HUES48 (cell line): ENCODE results near the gene ITPKA.

Source experiments
- H3K27ac ChIP-seq: one replicate; pipeline ENCODE4 v1.7.0; 2013; ENCODE audit warnings: low read depth, low read length, inconsistent platforms
- H3K27me3 ChIP-seq: 2 replicates; pipeline ENCODE4 v1.6.1; 2013; ENCODE audit warnings: mild to moderate bottlenecking, low read length; ENCODE audit not compliant: control insufficient read depth, insufficient read depth
- H3K36me3 ChIP-seq: 2 replicates; pipeline ENCODE4 v1.6.1; 2013; ENCODE audit warnings: low read length; ENCODE audit not compliant: control insufficient read depth, insufficient read depth
- H3K4me1 ChIP-seq: 2 replicates; pipeline ENCODE4 v1.6.1; 2013; ENCODE audit warnings: mild to moderate bottlenecking, low read length; ENCODE audit not compliant: control insufficient read depth, insufficient read depth
- H3K4me3 ChIP-seq: 2 replicates; pipeline ENCODE4 v1.5.1; 2013; ENCODE audit warnings: mild to moderate bottlenecking, low read depth, low read length
- H3K9ac ChIP-seq: 2 replicates; pipeline ENCODE4 v1.6.1; 2013; ENCODE audit warnings: mild to moderate bottlenecking, low read depth, low read length, moderate library complexity
- H3K9me3 ChIP-seq: 2 replicates; pipeline ENCODE4 v1.6.1; 2013; ENCODE audit warnings: low read length; ENCODE audit not compliant: control insufficient read depth, insufficient read depth

The ITPKA gene

GRCh38 chr15:41476416-41477048 is 17.1 kb upstream of the ITPKA start:
- H3K4me1 ChIP-seq: no peaks in the 10 kb centered on the region
- H3K9me3 ChIP-seq: no peaks in the 10 kb centered on the region
- no peaks in the 10 kb centered on the region for H3K27me3 ChIP-seq
- H3K9ac ChIP-seq: no peak overlapping the region
- no peak overlapping the region for H3K27ac ChIP-seq
- H3K36me3 ChIP-seq: peaks cover 83% of the 10 kb centered on the region
- H3K4me3 ChIP-seq: no peak overlapping the region

- H3K36me3 ChIP-seq: peaks cover 77% of the 10 kb centered on the region
These were observed 13.1 kb upstream of the ITPKA start for GRCh38 chr15:41480396-41481140.

GRCh38 chr15:41482110-41482877 is 11.4 kb upstream of the ITPKA start:
- no peak overlapping the region for H3K9ac ChIP-seq
- H3K27me3 ChIP-seq: no peaks in the 10 kb centered on the region
- H3K27ac ChIP-seq: no peak overlapping the region
- no peak overlapping the region for H3K4me3 ChIP-seq
- no peaks in the 10 kb centered on the region for H3K4me1 ChIP-seq
- no peaks in the 10 kb centered on the region for H3K9me3 ChIP-seq
- peaks cover 60% of the 10 kb centered on the region for H3K36me3 ChIP-seq

More at GRCh38 chr15:41480396-41481140, 13.1 kb upstream of the ITPKA start:
- Histone ChIP-seq H3K9me3 (no peaks in the 10 kb centered on the region), H3K9ac (no peak overlapping the region), H3K27me3 (no peaks in the 10 kb centered on the region), H3K4me3 (no peak overlapping the region), H3K4me1 (no peaks in the 10 kb centered on the region), H3K27ac (no peak overlapping the region)

GRCh38 chr15:41483115-41483514 is 10.6 kb upstream of the ITPKA start:
- no peaks in the 10 kb centered on the region for H3K4me1 ChIP-seq
- no peaks in the 10 kb centered on the region for H3K27me3 ChIP-seq
- no peak overlapping the region for H3K4me3 ChIP-seq
- no peak overlapping the region for H3K9ac ChIP-seq
- H3K27ac ChIP-seq: no peak overlapping the region
- peaks cover 53% of the 10 kb centered on the region for H3K36me3 ChIP-seq
- H3K9me3 ChIP-seq: no peaks in the 10 kb centered on the region

- H3K27ac ChIP-seq: no peak overlapping the region
- H3K9ac ChIP-seq: no peak overlapping the region
- H3K4me1 ChIP-seq: no peaks in the 10 kb centered on the region
These were observed 10.2 kb upstream of the ITPKA start for GRCh38 chr15:41483519-41483918.

GRCh38 chr15:41484937-41485625 is 8.6 kb upstream of the ITPKA start:
- Histone ChIP-seq H3K9ac (no peak overlapping the region), H3K4me3 (no peak overlapping the region), H3K36me3 (peaks cover 34% of the 10 kb centered on the region), H3K27ac (no peak overlapping the region), H3K27me3 (no peaks in the 10 kb centered on the region), H3K4me1 (no peaks in the 10 kb centered on the region), H3K9me3 (no peaks in the 10 kb centered on the region)

More at GRCh38 chr15:41483519-41483918, 10.2 kb upstream of the ITPKA start:
- Histone ChIP-seq H3K4me3 (no peak overlapping the region), H3K36me3 (peaks cover 49% of the 10 kb centered on the region), H3K27me3 (no peaks in the 10 kb centered on the region), H3K9me3 (no peaks in the 10 kb centered on the region)

GRCh38 chr15:41486286-41486685 is 7.4 kb upstream of the ITPKA start:
- H3K4me3 ChIP-seq: no peak overlapping the region

GRCh38 chr15:41487381-41487780 is 6.3 kb upstream of the ITPKA start:
- H3K27me3 ChIP-seq: peaks cover 21% of the 10 kb centered on the region
- peaks cover 13% of the 10 kb centered on the region for H3K36me3 ChIP-seq
- H3K4me3 ChIP-seq: no peak overlapping the region
- H3K4me1 ChIP-seq: no peaks in the 10 kb centered on the region
- H3K9ac ChIP-seq: no peak overlapping the region
- H3K9me3 ChIP-seq: no peaks in the 10 kb centered on the region
- H3K27ac ChIP-seq: no peak overlapping the region

More at GRCh38 chr15:41486286-41486685, 7.4 kb upstream of the ITPKA start:
- Histone ChIP-seq H3K9me3 (no peaks in the 10 kb centered on the region), H3K27me3 (peaks cover 10% of the 10 kb centered on the region), H3K9ac (no peak overlapping the region), H3K27ac (no peak overlapping the region), H3K36me3 (peaks cover 22% of the 10 kb centered on the region), H3K4me1 (no peaks in the 10 kb centered on the region)

GRCh38 chr15:41487802-41488201 is 5.9 kb upstream of the ITPKA start:
- H3K9ac ChIP-seq: no peak overlapping the region
- H3K4me1 ChIP-seq: peaks cover 4% of the 10 kb centered on the region
- H3K9me3 ChIP-seq: no peaks in the 10 kb centered on the region
- H3K27me3 ChIP-seq: peaks cover 25% of the 10 kb centered on the region
- no peak overlapping the region for H3K4me3 ChIP-seq
- H3K36me3 ChIP-seq: peaks cover 9% of the 10 kb centered on the region; the same call in 1 of the 2 replicates
- H3K27ac ChIP-seq: no peak overlapping the region

- Histone ChIP-seq H3K36me3 (no peaks in the 10 kb centered on the region), H3K27ac (no peak overlapping the region), H3K9ac (no peak overlapping the region), H3K27me3 (peaks cover 44% of the 10 kb centered on the region), H3K4me1 (peaks cover 6% of the 10 kb centered on the region), H3K4me3 (no peak overlapping the region), H3K9me3 (no peaks in the 10 kb centered on the region)
These were observed 4.0 kb upstream of the ITPKA start for GRCh38 chr15:41489641-41490040.
